Measurements from ENCODE around the gene APIP.
"Not testable (repeated sequence)": the region's sequence is repeated elsewhere in the genome, so short reads cannot be mapped to it uniquely, and the experiment has no call there.

Gene APIP

DNA sequence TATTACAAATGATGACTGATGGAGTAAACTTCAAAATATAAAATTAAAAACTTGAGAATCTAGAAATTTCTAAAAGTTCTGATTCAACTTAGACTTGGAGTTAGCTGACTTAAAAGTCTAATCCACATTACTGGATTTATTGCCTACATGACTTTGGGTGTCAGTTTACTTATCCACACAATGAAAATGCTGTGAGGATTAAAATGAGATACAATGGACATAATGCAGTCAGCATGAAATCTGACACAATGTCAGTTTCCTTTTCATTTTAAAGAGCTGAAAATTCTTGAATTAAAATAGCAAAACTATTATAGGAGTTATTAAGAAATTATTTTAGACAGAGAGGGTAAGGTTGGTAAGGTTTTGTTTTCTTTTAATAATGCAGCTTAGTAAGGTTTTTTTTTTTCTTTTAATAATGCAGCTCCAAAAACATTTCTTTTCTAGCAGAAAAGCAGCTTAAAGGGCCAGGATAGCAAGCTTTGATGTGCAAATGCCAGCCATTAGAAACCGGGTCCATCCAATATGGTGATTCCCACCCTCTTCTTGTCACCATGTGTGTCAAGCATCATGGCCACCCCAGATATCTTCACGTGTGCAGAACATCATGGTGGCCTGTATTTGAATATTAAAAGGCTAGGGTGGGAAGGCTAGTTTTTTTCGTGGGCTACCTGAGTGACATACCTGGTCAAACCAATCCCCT lies 18.9 kb downstream of the APIP start:
- TF ChIP-seq, protein P1, sequence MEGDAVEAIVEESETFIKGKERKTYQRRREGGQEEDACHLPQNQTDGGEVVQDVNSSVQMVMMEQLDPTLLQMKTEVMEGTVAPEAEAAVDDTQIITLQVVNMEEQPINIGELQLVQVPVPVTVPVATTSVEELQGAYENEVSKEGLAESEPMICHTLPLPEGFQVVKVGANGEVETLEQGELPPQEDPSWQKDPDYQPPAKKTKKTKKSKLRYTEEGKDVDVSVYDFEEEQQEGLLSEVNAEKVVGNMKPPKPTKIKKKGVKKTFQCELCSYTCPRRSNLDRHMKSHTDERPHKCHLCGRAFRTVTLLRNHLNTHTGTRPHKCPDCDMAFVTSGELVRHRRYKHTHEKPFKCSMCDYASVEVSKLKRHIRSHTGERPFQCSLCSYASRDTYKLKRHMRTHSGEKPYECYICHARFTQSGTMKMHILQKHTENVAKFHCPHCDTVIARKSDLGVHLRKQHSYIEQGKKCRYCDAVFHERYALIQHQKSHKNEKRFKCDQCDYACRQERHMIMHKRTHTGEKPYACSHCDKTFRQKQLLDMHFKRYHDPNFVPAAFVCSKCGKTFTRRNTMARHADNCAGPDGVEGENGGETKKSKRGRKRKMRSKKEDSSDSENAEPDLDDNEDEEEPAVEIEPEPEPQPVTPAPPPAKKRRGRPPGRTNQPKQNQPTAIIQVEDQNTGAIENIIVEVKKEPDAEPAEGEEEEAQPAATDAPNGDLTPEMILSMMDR (conservative IDR thresholded peaks at IDR 0.05): no peak
- H3K27ac ChIP-seq: no peak overlapping the region

DNA sequence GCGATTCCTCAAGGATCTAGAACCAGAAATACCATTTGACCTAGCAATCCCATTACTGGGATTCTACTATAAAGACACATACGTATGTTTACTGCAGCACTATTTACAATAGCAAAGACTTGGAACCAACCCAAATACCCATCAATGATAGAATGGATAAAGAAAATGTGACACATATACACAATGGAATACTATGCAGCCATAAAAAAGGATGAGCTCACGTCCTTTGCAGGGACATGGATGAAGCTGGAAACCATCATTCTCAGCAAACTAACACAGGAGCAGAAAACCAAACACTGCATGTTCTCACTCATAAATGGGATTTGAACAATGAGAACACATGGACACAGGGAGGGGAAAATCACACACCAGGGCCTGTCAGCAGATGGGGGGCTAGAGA lies 20.0 kb downstream of the APIP start:
- not testable (repeated sequence) for H3K27ac ChIP-seq

DNA sequence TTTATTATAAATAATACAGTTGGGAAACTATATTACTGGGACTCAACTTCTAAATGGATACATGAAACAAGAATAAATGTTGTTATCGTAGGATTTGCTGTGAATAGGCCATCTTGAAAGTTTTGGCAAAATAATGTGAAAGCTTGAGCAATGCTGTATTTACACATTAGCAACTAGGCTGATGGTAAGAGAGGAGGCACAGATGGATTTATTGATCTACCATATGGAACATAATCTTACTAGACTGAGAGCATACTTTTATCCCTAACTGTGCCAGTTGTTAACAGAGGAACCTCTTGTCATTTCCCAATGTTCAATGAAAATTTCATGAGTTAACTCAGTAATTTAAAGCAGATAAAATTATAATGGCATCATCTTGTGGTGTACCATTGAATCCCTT lies 22.8 kb downstream of the APIP start:
- TF ChIP-seq, protein P1 (conservative IDR thresholded peaks at IDR 0.05): no peak
- no peak overlapping the region for H3K27ac ChIP-seq

DNA sequence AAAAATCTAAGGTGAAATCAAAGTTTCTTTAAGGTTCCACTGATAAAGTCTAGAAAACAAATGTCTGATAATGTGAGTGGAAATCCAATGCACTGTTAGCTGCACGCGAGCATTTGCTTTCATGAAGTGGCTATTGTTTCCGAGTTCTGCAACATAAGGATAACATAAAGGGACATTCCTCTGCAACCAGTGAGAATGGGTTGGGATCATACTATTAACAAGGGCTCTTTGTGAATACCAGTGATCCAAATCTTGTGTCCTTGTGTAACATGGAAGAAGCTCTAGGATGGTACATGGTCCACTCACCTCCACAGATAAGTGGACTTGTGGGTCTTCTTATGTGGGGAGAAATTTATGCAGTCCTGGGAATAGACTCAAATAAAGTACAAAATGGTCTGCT lies 24.6 kb downstream of the APIP start:
- TF ChIP-seq, protein P1 (conservative IDR thresholded peaks at IDR 0.05): no peak

GRCh38 chr11:34890812-34891211 lies 25.4 kb downstream of the APIP start:
- TF ChIP-seq, protein P1 (conservative IDR thresholded peaks at IDR 0.05): peak; percentile 61
- peak overlapping the region; percentile 45 for H3K27ac ChIP-seq

More for the DNA sequence above, 24.6 kb downstream of the APIP start:
- H3K27ac ChIP-seq: peak overlapping the region; percentile 45

DNA sequence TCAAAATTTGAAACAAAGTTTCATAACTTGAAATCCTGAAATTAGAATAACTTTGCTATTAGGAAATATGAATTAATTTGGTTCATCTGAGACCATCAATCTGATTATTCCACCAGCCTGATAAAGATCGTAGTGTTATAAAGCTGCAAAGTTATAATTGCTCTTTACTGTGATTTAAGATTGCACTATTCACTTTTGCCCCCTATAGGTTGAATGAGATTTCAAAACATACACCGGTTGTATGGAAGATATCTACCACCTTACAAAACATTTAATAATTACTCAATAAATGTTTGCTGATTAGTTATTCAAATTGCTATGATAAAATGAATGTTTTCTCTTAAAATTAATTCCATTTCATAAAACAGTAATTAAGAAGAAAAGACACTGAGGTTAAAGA lies 26.1 kb downstream of the APIP start:
- H3K27ac ChIP-seq: peak overlapping the region; percentile 45
- TF ChIP-seq, protein P1 (conservative IDR thresholded peaks at IDR 0.05): peak; percentile 52

DNA sequence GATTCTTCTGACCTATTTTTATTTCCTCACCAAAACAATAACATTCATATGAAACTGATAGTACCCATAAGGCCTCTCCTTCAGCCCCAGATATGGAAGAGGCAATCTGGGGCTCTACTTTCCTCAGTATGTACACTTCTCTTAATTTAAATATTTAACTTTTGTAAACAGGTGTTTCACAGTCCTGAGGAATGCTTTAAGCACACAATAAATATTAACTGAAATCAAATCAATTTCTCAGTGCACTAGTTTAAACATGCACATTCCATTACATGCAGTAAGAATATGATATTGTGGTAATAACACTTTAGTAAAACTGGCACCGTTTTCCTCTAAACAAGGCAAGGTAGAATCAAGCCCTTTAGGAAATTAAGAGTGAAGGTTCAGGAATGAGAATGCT lies 28.9 kb downstream of the APIP start:
- H3K27ac ChIP-seq: 0 out of 2 replicates have a peak overlapping the region, but pooled peaks have one; percentile 1
- TF ChIP-seq, protein P1 (conservative IDR thresholded peaks at IDR 0.05): no peak

DNA sequence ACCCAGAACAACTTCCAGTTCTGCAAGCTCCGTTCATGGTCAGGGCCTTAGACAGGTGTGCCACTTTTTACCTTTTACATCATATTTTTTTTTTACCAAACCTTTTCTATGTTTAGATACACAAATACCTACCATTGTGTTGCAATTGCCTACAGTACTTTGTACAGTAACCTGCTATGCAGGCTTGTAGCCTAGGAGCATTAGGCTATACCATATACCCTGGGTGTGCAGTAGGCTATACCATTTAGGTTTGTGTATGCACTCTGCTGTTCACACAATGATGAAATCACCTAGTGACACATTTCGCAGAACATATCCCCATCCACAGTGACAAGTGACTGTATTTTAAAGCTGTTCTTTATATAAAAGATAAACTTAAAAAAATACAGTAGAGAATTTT lies 29.6 kb downstream of the APIP start:
- TF ChIP-seq, protein P1 (conservative IDR thresholded peaks at IDR 0.05): no peak
- 0 out of 2 replicates have a peak overlapping the region, but pooled peaks have one; percentile 1 for H3K27ac ChIP-seq

Data from VCaP (cell line).